ENCODE data around the gene ZNF766. TPM values are rescaled to one million over a fixed set of nuclear protein-coding genes. Genes with fewer than 3 reads are reported as not detected.
A peak's percentile ranks its signal among the peaks of the same experiment; 100 is the strongest.

ZNF766 gene
- 10 to 100 TPM; 27.8 to 62.4 (median 56.8) TPM for polyA plus RNA-seq (ENCODE audit: low read depth in 6 of 6)

GRCh38 chr19:52269338-52270261 lies at the start of gene ZNF766:
Gene ZNF766, plus strand, starts transcription at chr19:52269587. Its CDS starts 27 bp downstream, at chr19:52269614.
- peak within 1 kb of the TSS; percentile 90 to 99 (median 97) for H3K4me3 Mint-ChIP-seq
- peaks cover 36 to 46% (median 46%) of the 10 kb centered on the region in 3 donors for H3K4me1 Mint-ChIP-seq

GRCh38 chr19:52219611-52220010 lies 49.8 kb upstream of the ZNF766 start:
- Mint-ChIP-seq H3K4me3 (no peak overlapping the region), H3K9me3 (no peaks in the 10 kb centered on the region), H3K4me1 (peaks cover 6 to 23% (median 17%) of the 10 kb centered on the region in 3 donors), H3K27ac (peak overlapping the region in 3 of 6 donors; percentile 54 to 96 (median 67)), H3K27me3 (no peaks in the 10 kb centered on the region), H3K36me3 (peaks cover 21 to 53% of the 10 kb centered on the region in 2 donors)
- ATAC-seq (ENCODE audit: low read depth in 2 of 2) (no peak), DNase-seq (no peak)

More at GRCh38 chr19:52269338-52270261, at the start of gene ZNF766:
- peak; percentile 96 for DNase-seq
- Mint-ChIP-seq H3K27me3 (no peaks in the 10 kb centered on the region), H3K27ac (peak within 1 kb of the TSS; percentile 93 to 99 (median 97)), H3K36me3 (peaks cover 17 to 38% of the 10 kb centered on the region in 2 donors), H3K9me3 (peaks cover 0 to 14% (median 0%) of the 10 kb centered on the region in 7 donors)
- ATAC-seq (ENCODE audit: low read depth in 2 of 2) = peak; percentile 97 to 98

- Mint-ChIP-seq H3K4me1 (peaks cover 6 to 23% (median 17%) of the 10 kb centered on the region in 3 donors), H3K9me3 (no peaks in the 10 kb centered on the region), H3K4me3 (no peak overlapping the region), H3K27me3 (no peaks in the 10 kb centered on the region), H3K36me3 (peaks cover 21 to 61% of the 10 kb centered on the region in 2 donors), H3K27ac (peak overlapping the region in 2 of 6 donors; percentile 36 to 64)
- DNase-seq (no peak), ATAC-seq (ENCODE audit: low read depth in 2 of 2) (no peak)
Observed at GRCh38 chr19:52221031-52221430, 48.4 kb upstream of the ZNF766 start.

GRCh38 chr19:52221831-52222375 lies 47.5 kb upstream of the ZNF766 start:
- Mint-ChIP-seq H3K27ac (peak overlapping the region in 2 of 6 donors; percentile 20 to 36), H3K9me3 (no peaks in the 10 kb centered on the region), H3K27me3 (no peaks in the 10 kb centered on the region), H3K4me1 (peaks cover 6 to 20% (median 17%) of the 10 kb centered on the region in 3 donors), H3K4me3 (no peak overlapping the region), H3K36me3 (peaks cover 29 to 63% of the 10 kb centered on the region in 2 donors)
- DNase-seq = no peak
- ATAC-seq (ENCODE audit: low read depth in 2 of 2) = no peak

GRCh38 chr19:52224211-52224610 lies 45.2 kb upstream of the ZNF766 start:
- no peaks in the 10 kb centered on the region for H3K9me3 Mint-ChIP-seq
- H3K27me3 Mint-ChIP-seq = no peaks in the 10 kb centered on the region
- peaks cover 2 to 17% (median 15%) of the 10 kb centered on the region in 3 donors for H3K4me1 Mint-ChIP-seq
- H3K27ac Mint-ChIP-seq = peak overlapping the region in 1 of 6 donors; percentile 43
- no peak for ATAC-seq (ENCODE audit: low read depth in 2 of 2)
- H3K4me3 Mint-ChIP-seq = no peak overlapping the region
- H3K36me3 Mint-ChIP-seq = peaks cover 27 to 60% of the 10 kb centered on the region in 2 donors
- no peak for DNase-seq

GRCh38 chr19:52226652-52227051 lies 42.7 kb upstream of the ZNF766 start:
- DNase-seq (no peak), ATAC-seq (ENCODE audit: low read depth in 2 of 2) (no peak)
- peaks cover 27 to 39% of the 10 kb centered on the region in 2 donors for H3K36me3 Mint-ChIP-seq
- peak overlapping the region in 3 of 6 donors; percentile 5 to 59 (median 36) for H3K27ac Mint-ChIP-seq
- H3K27me3 Mint-ChIP-seq = no peaks in the 10 kb centered on the region
- peaks cover 2 to 10% (median 8%) of the 10 kb centered on the region in 3 donors for H3K4me1 Mint-ChIP-seq
- no peaks in the 10 kb centered on the region for H3K9me3 Mint-ChIP-seq
- no peak overlapping the region for H3K4me3 Mint-ChIP-seq

GRCh38 chr19:52227196-52227940 lies 42.0 kb upstream of the ZNF766 start:
- Mint-ChIP-seq H3K36me3 (peaks cover 27 to 36% of the 10 kb centered on the region in 2 donors), H3K4me1 (peaks cover 2 to 10% (median 7%) of the 10 kb centered on the region in 3 donors), H3K27me3 (no peaks in the 10 kb centered on the region), H3K27ac (peak overlapping the region in 4 of 6 donors; percentile 36 to 95 (median 86)), H3K4me3 (no peak overlapping the region), H3K9me3 (no peaks in the 10 kb centered on the region)
- ATAC-seq (ENCODE audit: low read depth in 2 of 2) (no peak), DNase-seq (no peak)

GRCh38 chr19:52227980-52228379 lies 41.4 kb upstream of the ZNF766 start:
- peak in 1 of 2 donors; percentile 18 for ATAC-seq (ENCODE audit: low read depth in 2 of 2)
- Mint-ChIP-seq H3K27ac (peak overlapping the region in 3 of 6 donors; percentile 66 to 85 (median 70)), H3K9me3 (no peaks in the 10 kb centered on the region), H3K4me3 (no peak overlapping the region), H3K36me3 (peaks cover 25 to 34% of the 10 kb centered on the region in 2 donors), H3K4me1 (peaks cover 2 to 10% (median 7%) of the 10 kb centered on the region in 3 donors), H3K27me3 (no peaks in the 10 kb centered on the region)
- DNase-seq = no peak

GRCh38 chr19:52229524-52229923 lies 39.9 kb upstream of the ZNF766 start:
- H3K4me1 Mint-ChIP-seq = peaks cover 0 to 4% (median 0%) of the 10 kb centered on the region in 3 donors
- DNase-seq (no peak), ATAC-seq (ENCODE audit: low read depth in 2 of 2) (no peak)
- H3K27me3 Mint-ChIP-seq = no peaks in the 10 kb centered on the region
- no peaks in the 10 kb centered on the region for H3K9me3 Mint-ChIP-seq
- H3K4me3 Mint-ChIP-seq = no peak overlapping the region
- H3K36me3 Mint-ChIP-seq = peaks cover 14 to 22% of the 10 kb centered on the region in 2 donors
- peak overlapping the region in 2 of 6 donors; percentile 3 to 53 for H3K27ac Mint-ChIP-seq

GRCh38 chr19:52230685-52231084 lies 38.7 kb upstream of the ZNF766 start:
- H3K4me1 Mint-ChIP-seq = peaks cover 0 to 10% (median 0%) of the 10 kb centered on the region in 3 donors
- H3K36me3 Mint-ChIP-seq = peaks cover 14 to 18% of the 10 kb centered on the region in 2 donors
- H3K27me3 Mint-ChIP-seq = no peaks in the 10 kb centered on the region
- no peak for DNase-seq
- H3K27ac Mint-ChIP-seq = peak overlapping the region in 3 of 6 donors; percentile 3 to 53 (median 53)
- no peak for ATAC-seq (ENCODE audit: low read depth in 2 of 2)
- H3K4me3 Mint-ChIP-seq = no peak overlapping the region
- H3K9me3 Mint-ChIP-seq = no peaks in the 10 kb centered on the region

GRCh38 chr19:52231154-52231910 lies 38.1 kb upstream of the ZNF766 start:
- Mint-ChIP-seq H3K4me3 (no peak overlapping the region), H3K27me3 (no peaks in the 10 kb centered on the region), H3K36me3 (peaks cover 11% of the 10 kb centered on the region in 2 donors), H3K4me1 (peaks cover 0 to 10% (median 0%) of the 10 kb centered on the region in 3 donors), H3K9me3 (no peaks in the 10 kb centered on the region), H3K27ac (peak overlapping the region in 5 of 6 donors; percentile 3 to 53 (median 23))
- ATAC-seq (ENCODE audit: low read depth in 2 of 2) = no peak
- no peak for DNase-seq

GRCh38 chr19:52234406-52234805 lies 35.0 kb upstream of the ZNF766 start:
- no peak for ATAC-seq (ENCODE audit: low read depth in 2 of 2)
- no peak overlapping the region for H3K4me3 Mint-ChIP-seq
- H3K27me3 Mint-ChIP-seq = peaks cover 0 to 7% (median 0%) of the 10 kb centered on the region in 3 donors
- peaks cover 0 to 10% (median 3%) of the 10 kb centered on the region in 3 donors for H3K4me1 Mint-ChIP-seq
- no peak for DNase-seq
- no peaks in the 10 kb centered on the region for H3K9me3 Mint-ChIP-seq
- no peaks in the 10 kb centered on the region for H3K36me3 Mint-ChIP-seq
- peak overlapping the region in 1 of 6 donors; percentile 53 for H3K27ac Mint-ChIP-seq

Data from naive B cell (primary cell).